SK-N-MC (cell line): Measurements from ENCODE around the gene LYZL6.

Experiments
- EZH2 ChIP-seq: fragments of 200-600 bp; sonication (generic); IDR thresholded peaks from one replicate; pipeline ENCODE4 v1.6.1; 2017; ENCODE audit warnings: antibody characterized with exemption
- FOXP2 ChIP-seq: optimal IDR thresholded peaks from 2 replicates; pipeline ENCODE3; 2011; ENCODE audit warnings: mild to moderate bottlenecking, moderate library complexity; ENCODE audit not compliant: insufficient read depth; ENCODE audit errors: extremely low read length, control extremely low read depth
- POLR2AphosphoS5 ChIP-seq: IDR thresholded peaks from 2 replicates; pipeline ENCODE4 v1.6.1; 2012; ENCODE audit warnings: mild to moderate bottlenecking, low read depth, low read length, borderline replicate concordance

- TF ChIP-seq EZH2 (no peak), POLR2AphosphoS5 (no peak), FOXP2 (no peak)
Measured at GRCh38 chr17:35915153-35915964, 28.2 kb downstream of the LYZL6 start.
